NT2/D1 (cell line): ENCODE measurements around the gene XRCC4.

ENCODE experiments used
- DNase-seq: peaks from one replicate; pipeline ENCODE4 v3.0.0-alpha.2; 2011; ENCODE audit warnings: low read depth, low spot score
- H3K27me3 ChIP-seq: 2 replicates; pipeline ENCODE4 v1.6.0; 2011; ENCODE audit warnings: mild to moderate bottlenecking; ENCODE audit not compliant: insufficient read length, insufficient read depth
- H3K36me3 ChIP-seq: 2 replicates; pipeline ENCODE4 v1.6.1; 2011; ENCODE audit warnings: mild to moderate bottlenecking, low read length, mixed read lengths; ENCODE audit not compliant: insufficient read depth, insufficient read length
- H3K4me1 ChIP-seq: 2 replicates; pipeline ENCODE4 v1.5.1; 2011; ENCODE audit not compliant: insufficient read depth, insufficient read length
- H3K4me3 ChIP-seq: 2 replicates; pipeline ENCODE4 v1.5.1; 2011; ENCODE audit warnings: low read depth; ENCODE audit not compliant: insufficient read length
- H3K9ac ChIP-seq: 2 replicates; pipeline ENCODE4 v1.6.0; 2011; ENCODE audit warnings: low read depth; ENCODE audit not compliant: insufficient read length
- H3K9me3 ChIP-seq: 2 replicates; pipeline ENCODE4 v1.5.1; 2011; ENCODE audit warnings: mild to moderate bottlenecking, low read length; ENCODE audit not compliant: insufficient read depth
- SUZ12 ChIP-seq: IDR thresholded peaks from 2 replicates; pipeline ENCODE4 v1.6.1; 2011; ENCODE audit not compliant: insufficient read length, insufficient read depth; ENCODE audit errors: extremely low read depth
- YY1 ChIP-seq: IDR thresholded peaks from 2 replicates; pipeline ENCODE4 v1.6.1; 2011; ENCODE audit not compliant: insufficient read length, insufficient read depth
- ZNF274 ChIP-seq: IDR thresholded peaks from 2 replicates; pipeline ENCODE4 v1.6.1; 2011; ENCODE audit warnings: mild to moderate bottlenecking, low read depth, low read length

The XRCC4 gene

GRCh38 chr5:83157163-83157562, 79.8 kb downstream of the XRCC4 start:
- H3K4me1 ChIP-seq, result no peaks in the 10 kb centered on the region
- no peaks in the 10 kb centered on the region for H3K36me3 ChIP-seq
- no peak for DNase-seq
- H3K4me3 ChIP-seq, result no peak overlapping the region
- no peak overlapping the region for H3K9ac ChIP-seq
- TF ChIP-seq YY1 (no peak), ZNF274 (no peak), SUZ12 (no peak)
- no peaks in the 10 kb centered on the region for H3K27me3 ChIP-seq
- H3K9me3 ChIP-seq, result no peaks in the 10 kb centered on the region

DNA sequence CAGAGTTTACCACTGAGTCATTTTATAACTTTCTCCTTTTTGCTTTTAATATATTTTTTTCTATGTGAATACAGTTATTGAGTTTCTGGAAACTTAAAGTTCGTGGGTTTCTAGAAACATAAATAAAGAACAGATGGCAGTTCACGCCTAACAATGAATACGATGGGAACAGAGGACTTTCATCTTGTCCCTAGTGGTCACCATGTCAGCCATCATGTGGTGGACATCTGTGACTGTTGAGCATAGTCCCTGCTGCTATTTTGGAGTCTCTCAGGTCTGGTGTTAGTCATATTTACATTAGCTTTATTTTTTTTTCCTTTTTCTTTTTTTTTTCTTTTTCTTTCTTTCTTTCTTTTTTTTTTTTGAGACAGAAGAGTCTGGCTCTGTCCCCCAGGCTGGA, 85.3 kb downstream of the XRCC4 start:
- H3K36me3 ChIP-seq, result no peaks in the 10 kb centered on the region
- H3K9ac ChIP-seq, result no peak overlapping the region
- no peaks in the 10 kb centered on the region for H3K27me3 ChIP-seq
- no peak overlapping the region for H3K4me3 ChIP-seq
- no peaks in the 10 kb centered on the region for H3K9me3 ChIP-seq
- H3K4me1 ChIP-seq, result no peaks in the 10 kb centered on the region
- DNase-seq, result no peak
- no peak for TF ChIP-seq YY1
- no peak for TF ChIP-seq ZNF274
- no peak for TF ChIP-seq SUZ12

GRCh38 chr5:83167538-83167937, 90.2 kb downstream of the XRCC4 start:
- Histone ChIP-seq H3K27me3 (no peaks in the 10 kb centered on the region), H3K4me3 (no peak overlapping the region), H3K9ac (no peak overlapping the region), H3K36me3 (no peaks in the 10 kb centered on the region), H3K9me3 (no peaks in the 10 kb centered on the region), H3K4me1 (no peaks in the 10 kb centered on the region)
- no peak for DNase-seq
- TF ChIP-seq SUZ12 (no peak), YY1 (no peak), ZNF274 (no peak)

DNA sequence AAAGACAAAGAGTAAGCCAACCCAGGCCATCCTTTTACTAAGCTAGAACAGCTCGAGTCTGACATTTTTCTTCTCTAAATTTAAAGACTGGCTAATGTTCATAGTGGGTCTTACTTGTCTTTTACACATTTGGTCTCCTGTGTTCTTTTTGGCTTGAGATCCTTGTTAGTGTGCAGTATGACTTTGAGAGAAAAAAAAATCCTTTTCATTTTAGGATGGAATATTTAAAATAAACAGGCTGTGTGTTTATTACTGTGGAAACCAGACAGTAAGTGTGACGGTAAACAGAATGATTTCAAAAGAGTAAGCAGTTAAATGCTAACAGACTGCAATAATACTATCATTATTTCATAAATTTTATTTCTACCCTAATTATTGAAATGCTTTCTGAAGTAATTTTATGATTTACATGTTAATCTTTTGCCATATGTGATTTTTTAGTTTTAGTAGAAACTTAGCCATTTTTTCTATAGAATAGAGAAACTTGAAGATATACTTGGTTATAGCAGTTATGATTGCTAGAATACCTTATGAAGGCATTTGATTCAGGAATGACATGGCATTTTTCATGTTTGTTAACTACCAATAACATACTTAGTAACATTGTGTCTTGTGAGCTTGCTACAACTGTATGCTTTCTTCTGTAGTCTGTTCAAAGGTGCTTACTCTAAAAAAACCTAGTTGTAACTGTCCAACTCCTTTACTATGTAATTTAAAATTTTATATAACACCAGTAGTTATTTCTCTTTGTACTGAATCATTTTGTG, 92.4 kb downstream of the XRCC4 start:
- TF ChIP-seq SUZ12 (no peak), YY1 (no peak), ZNF274 (no peak)
- H3K4me3 ChIP-seq, result no peak overlapping the region
- no peaks in the 10 kb centered on the region for H3K36me3 ChIP-seq
- no peaks in the 10 kb centered on the region for H3K9me3 ChIP-seq
- no peak for DNase-seq
- no peak overlapping the region for H3K9ac ChIP-seq
- H3K4me1 ChIP-seq, result no peaks in the 10 kb centered on the region
- H3K27me3 ChIP-seq, result no peaks in the 10 kb centered on the region

GRCh38 chr5:83172011-83172410, 94.7 kb downstream of the XRCC4 start:
- H3K4me1 ChIP-seq, result no peaks in the 10 kb centered on the region
- no peak for DNase-seq
- H3K9me3 ChIP-seq, result no peaks in the 10 kb centered on the region
- TF ChIP-seq SUZ12 (no peak), ZNF274 (no peak), YY1 (no peak)
- H3K9ac ChIP-seq, result no peak overlapping the region
- H3K4me3 ChIP-seq, result no peak overlapping the region
- H3K27me3 ChIP-seq, result no peaks in the 10 kb centered on the region
- H3K36me3 ChIP-seq, result no peaks in the 10 kb centered on the region

DNA sequence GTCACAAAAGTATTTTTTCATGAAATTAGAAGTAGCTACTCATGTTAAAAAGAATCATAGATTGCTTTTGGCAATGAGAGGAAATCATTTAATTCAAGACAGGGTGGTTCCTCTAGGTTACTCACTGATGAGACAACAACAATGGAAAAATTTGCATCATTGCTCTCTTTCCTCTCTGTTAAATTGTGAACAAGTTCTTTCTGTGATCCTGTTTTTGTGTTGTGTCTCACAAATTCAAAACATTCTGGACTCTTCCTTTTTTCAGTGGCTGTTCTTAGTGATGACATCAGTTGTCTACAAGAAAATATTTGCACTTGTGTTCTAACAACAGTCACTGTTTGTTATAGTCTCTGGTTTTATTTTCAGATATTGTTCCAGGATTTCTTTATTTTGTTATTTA, 95.3 kb downstream of the XRCC4 start:
- no peak overlapping the region for H3K9ac ChIP-seq
- no peak overlapping the region for H3K4me3 ChIP-seq
- H3K27me3 ChIP-seq, result no peaks in the 10 kb centered on the region
- no peaks in the 10 kb centered on the region for H3K36me3 ChIP-seq
- TF ChIP-seq YY1 (no peak), ZNF274 (no peak), SUZ12 (no peak)
- no peaks in the 10 kb centered on the region for H3K4me1 ChIP-seq
- H3K9me3 ChIP-seq, result no peaks in the 10 kb centered on the region
- DNase-seq, result no peak

DNA sequence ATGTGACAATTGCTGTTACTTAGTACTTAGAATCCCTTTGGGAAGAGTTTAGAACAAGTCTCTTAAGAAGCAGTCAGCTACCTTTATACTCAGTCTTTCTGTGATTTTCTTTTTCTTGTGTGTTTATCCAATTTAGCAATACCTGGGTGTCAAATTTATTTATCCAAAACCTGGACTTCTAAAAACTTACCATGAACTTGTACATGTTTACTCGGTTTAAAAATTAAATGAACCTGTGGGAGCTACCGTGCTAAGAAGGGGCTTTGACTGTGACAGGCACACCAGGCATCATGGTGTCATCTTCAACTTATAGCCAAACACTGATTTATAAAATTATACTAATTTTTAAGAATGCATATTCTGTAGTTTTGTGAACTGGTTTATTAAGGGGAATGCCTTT, 96.5 kb downstream of the XRCC4 start:
- Histone ChIP-seq H3K9me3 (no peaks in the 10 kb centered on the region), H3K4me3 (no peak overlapping the region), H3K4me1 (no peaks in the 10 kb centered on the region), H3K36me3 (no peaks in the 10 kb centered on the region), H3K9ac (no peak overlapping the region), H3K27me3 (no peaks in the 10 kb centered on the region)
- DNase-seq, result no peak
- TF ChIP-seq SUZ12 (no peak), ZNF274 (no peak), YY1 (no peak)
